Astrocyte (in vitro differentiated cells and primary cell): ENCODE results near the gene ALDH1A2. TPM values are rescaled to one million over a fixed set of nuclear protein-coding genes. Genes with fewer than 3 reads are reported as not detected.
"Not testable (repeated sequence)": the region's sequence is repeated elsewhere in the genome, so short reads cannot be mapped to it uniquely, and the experiment has no call there.

Experiments used
- DNase-seq: peaks from one replicate; pipeline ENCODE4 v3.0.0-alpha.2; 2010; ENCODE audit warnings: low read depth
- FAIRE-seq: peaks from 2 replicates; lab custom pipeline; 2011; peaks lifted over from hg19 to GRCh38; lab: Jason Lieb, UNC
- H2AFZ ChIP-seq: 2 replicates; pipeline ENCODE4 v1.6.0; 2012; ENCODE audit warnings: low read depth, low read length, inconsistent platforms
- H3K27ac ChIP-seq: 2 replicates; pipeline ENCODE4 v1.5.1; 2011; ENCODE audit warnings: low read depth, low read length, inconsistent platforms
- H3K27me3 ChIP-seq: 2 replicates; pipeline ENCODE4 v1.6.0; 2011; ENCODE audit warnings: low read length, inconsistent platforms; ENCODE audit not compliant: insufficient read depth
- H3K36me3 ChIP-seq: 2 replicates; pipeline ENCODE4 v1.5.1; 2011; ENCODE audit warnings: low read length, inconsistent platforms; ENCODE audit not compliant: insufficient read depth
- H3K4me1 ChIP-seq: 2 replicates; pipeline ENCODE4 v1.5.1; 2011; ENCODE audit warnings: low read length, inconsistent platforms; ENCODE audit not compliant: insufficient read depth
- H3K4me2 ChIP-seq: 2 replicates; pipeline ENCODE4 v1.6.0; 2012; ENCODE audit warnings: low read length, inconsistent platforms
- H3K4me3 ChIP-seq: 2 replicates; pipeline ENCODE4 v1.5.1; 2011; ENCODE audit warnings: low read depth, mild to moderate bottlenecking, low read length, inconsistent platforms; ENCODE audit not compliant: insufficient read depth
- H3K79me2 ChIP-seq: 2 replicates; pipeline ENCODE4 v1.6.0; 2012; ENCODE audit warnings: mild to moderate bottlenecking, low read length, inconsistent platforms; ENCODE audit not compliant: insufficient read depth
- H3K9ac ChIP-seq: 2 replicates; pipeline ENCODE4 v1.6.0; 2012; ENCODE audit warnings: mild to moderate bottlenecking, low read length, inconsistent platforms
- H3K9me3 ChIP-seq: 2 replicates; pipeline ENCODE4 v1.5.1; 2012; ENCODE audit warnings: low read depth, mild to moderate bottlenecking, low read length, inconsistent platforms; ENCODE audit not compliant: insufficient read depth
- H4K20me1 ChIP-seq: 2 replicates; pipeline ENCODE4 v1.6.0; 2012; ENCODE audit warnings: low read length, inconsistent platforms; ENCODE audit not compliant: insufficient read depth
- H3K27ac Mint-ChIP-seq: one replicate; pipeline ENCODE4 v1.8.0; 2021; ENCODE audit warnings: mild to moderate bottlenecking, mixed read lengths; ENCODE audit not compliant: unreplicated experiment
- H3K27me3 Mint-ChIP-seq: one replicate; pipeline ENCODE4 v1.8.0; 2021; ENCODE audit warnings: low read depth, mixed read lengths; ENCODE audit not compliant: unreplicated experiment
- H3K36me3 Mint-ChIP-seq: one replicate; pipeline ENCODE4 v1.8.0; 2021; ENCODE audit warnings: low read depth, mixed read lengths; ENCODE audit not compliant: unreplicated experiment
- H3K4me1 Mint-ChIP-seq: one replicate; pipeline ENCODE4 v1.8.0; 2021; ENCODE audit warnings: low read depth, mixed read lengths; ENCODE audit not compliant: unreplicated experiment
- H3K4me3 Mint-ChIP-seq: one replicate; pipeline ENCODE4 v1.8.0; 2021; ENCODE audit warnings: mild to moderate bottlenecking, moderate library complexity, mixed read lengths; ENCODE audit not compliant: unreplicated experiment
- H3K9me3 Mint-ChIP-seq: one replicate; pipeline ENCODE4 v1.8.0; 2021; ENCODE audit warnings: mild to moderate bottlenecking, mixed read lengths; ENCODE audit not compliant: unreplicated experiment
- EZH2 ChIP-seq: IDR thresholded peaks from 2 replicates; pipeline ENCODE4 v1.6.1; 2012; ENCODE audit warnings: mild to moderate bottlenecking, low read length, inconsistent platforms; ENCODE audit not compliant: insufficient read depth
- total RNA-seq: library from RNA; stranded (reverse); gene quantifications from 2 replicates; pipeline ENCODE4 v1.2.1, GENCODE V29; 2021
- TF ChIP-seq, protein P1 (sequence below): IDR thresholded peaks from 2 replicates; pipeline ENCODE4 v1.5.1; 2011; ENCODE audit warnings: low read depth, mild to moderate bottlenecking, inconsistent platforms, low read length, moderate library complexity; ENCODE audit not compliant: insufficient read depth

Gene ALDH1A2
- total RNA-seq, 1 donor from 2014 or later = 0.98 TPM

DNA sequence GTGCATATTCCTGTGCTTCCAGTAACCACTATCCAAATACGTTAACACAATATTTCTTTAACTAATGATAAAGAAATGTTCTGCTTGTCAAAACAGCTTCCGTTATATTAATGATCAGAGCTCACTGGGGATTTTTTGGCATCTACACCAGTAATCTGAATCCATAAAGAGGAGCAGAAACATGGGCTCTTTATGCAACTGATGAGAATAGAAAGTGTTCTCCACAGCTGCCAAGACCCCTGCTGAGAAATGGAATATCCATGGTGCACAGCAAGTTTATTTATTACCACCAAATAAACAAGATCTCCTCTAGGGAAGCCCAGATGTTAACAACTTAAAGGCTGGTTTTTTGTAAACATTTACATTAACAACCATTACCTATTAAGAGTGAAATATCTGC lies 54.5 kb downstream of the ALDH1A2 start:
- H3K4me3 Mint-ChIP-seq = no peak overlapping the region

DNA sequence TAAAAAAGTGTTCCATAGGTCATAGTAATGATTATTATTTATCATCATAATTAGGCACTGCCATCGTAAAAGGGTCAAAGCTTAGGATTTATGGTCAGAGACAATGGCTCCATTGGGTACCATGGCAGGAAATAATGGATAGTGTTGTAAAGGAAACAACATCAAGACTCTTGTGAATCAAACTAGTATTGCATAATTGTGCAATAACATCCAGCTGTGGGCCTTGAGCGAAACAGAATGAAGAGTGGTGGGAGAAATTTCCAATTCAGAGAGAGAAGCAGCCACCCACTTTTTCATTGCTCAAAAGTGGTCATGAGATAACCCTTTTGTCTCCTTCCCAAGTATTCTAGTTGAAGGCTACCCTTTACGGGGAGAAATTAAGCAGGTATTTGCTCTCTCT lies 61.7 kb downstream of the ALDH1A2 start:
- Histone ChIP-seq H3K4me2 (no peak overlapping the region), H3K27me3 (peaks cover 6% of the 10 kb centered on the region), H3K9me3 (no peaks in the 10 kb centered on the region), H3K79me2 (no peaks in the 10 kb centered on the region), H2AFZ (no peak overlapping the region), H3K9ac (no peak overlapping the region), H3K36me3 (no peaks in the 10 kb centered on the region), H4K20me1 (no peaks in the 10 kb centered on the region), H3K4me3 (no peak overlapping the region), H3K4me1 (no peaks in the 10 kb centered on the region), H3K27ac (no peak overlapping the region)
- no peak overlapping the region for H3K4me3 Mint-ChIP-seq
- FAIRE-seq (no peak), DNase-seq (no peak)
- TF ChIP-seq, protein P1, sequence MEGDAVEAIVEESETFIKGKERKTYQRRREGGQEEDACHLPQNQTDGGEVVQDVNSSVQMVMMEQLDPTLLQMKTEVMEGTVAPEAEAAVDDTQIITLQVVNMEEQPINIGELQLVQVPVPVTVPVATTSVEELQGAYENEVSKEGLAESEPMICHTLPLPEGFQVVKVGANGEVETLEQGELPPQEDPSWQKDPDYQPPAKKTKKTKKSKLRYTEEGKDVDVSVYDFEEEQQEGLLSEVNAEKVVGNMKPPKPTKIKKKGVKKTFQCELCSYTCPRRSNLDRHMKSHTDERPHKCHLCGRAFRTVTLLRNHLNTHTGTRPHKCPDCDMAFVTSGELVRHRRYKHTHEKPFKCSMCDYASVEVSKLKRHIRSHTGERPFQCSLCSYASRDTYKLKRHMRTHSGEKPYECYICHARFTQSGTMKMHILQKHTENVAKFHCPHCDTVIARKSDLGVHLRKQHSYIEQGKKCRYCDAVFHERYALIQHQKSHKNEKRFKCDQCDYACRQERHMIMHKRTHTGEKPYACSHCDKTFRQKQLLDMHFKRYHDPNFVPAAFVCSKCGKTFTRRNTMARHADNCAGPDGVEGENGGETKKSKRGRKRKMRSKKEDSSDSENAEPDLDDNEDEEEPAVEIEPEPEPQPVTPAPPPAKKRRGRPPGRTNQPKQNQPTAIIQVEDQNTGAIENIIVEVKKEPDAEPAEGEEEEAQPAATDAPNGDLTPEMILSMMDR = no peak
- no peak overlapping the region for H3K27ac Mint-ChIP-seq
- H3K9me3 Mint-ChIP-seq = peaks cover 3% of the 10 kb centered on the region
- no peaks in the 10 kb centered on the region for H3K4me1 Mint-ChIP-seq
- H3K36me3 Mint-ChIP-seq = no peaks in the 10 kb centered on the region
- peaks cover 3% of the 10 kb centered on the region for H3K27me3 Mint-ChIP-seq

More for the DNA sequence above, 54.5 kb downstream of the ALDH1A2 start:
- TF ChIP-seq, protein P1 = no peak
- no peak for TF ChIP-seq EZH2
- H3K4me3 ChIP-seq = no peak overlapping the region
- H3K27ac ChIP-seq = no peak overlapping the region
- no peaks in the 10 kb centered on the region for H3K79me2 ChIP-seq
- FAIRE-seq (no peak), DNase-seq (no peak)
- H3K27me3 ChIP-seq = peaks cover 15% of the 10 kb centered on the region
- H4K20me1 ChIP-seq = no peaks in the 10 kb centered on the region
- H3K4me1 ChIP-seq = no peaks in the 10 kb centered on the region
- H2AFZ ChIP-seq = no peak overlapping the region
- Mint-ChIP-seq H3K9me3 (no peaks in the 10 kb centered on the region), H3K27me3 (peaks cover 2% of the 10 kb centered on the region), H3K27ac (no peak overlapping the region), H3K4me1 (peaks cover 6% of the 10 kb centered on the region), H3K36me3 (no peaks in the 10 kb centered on the region)
- no peak overlapping the region for H3K9ac ChIP-seq
- H3K9me3 ChIP-seq = no peaks in the 10 kb centered on the region
- H3K36me3 ChIP-seq = no peaks in the 10 kb centered on the region
- H3K4me2 ChIP-seq = no peak overlapping the region

DNA sequence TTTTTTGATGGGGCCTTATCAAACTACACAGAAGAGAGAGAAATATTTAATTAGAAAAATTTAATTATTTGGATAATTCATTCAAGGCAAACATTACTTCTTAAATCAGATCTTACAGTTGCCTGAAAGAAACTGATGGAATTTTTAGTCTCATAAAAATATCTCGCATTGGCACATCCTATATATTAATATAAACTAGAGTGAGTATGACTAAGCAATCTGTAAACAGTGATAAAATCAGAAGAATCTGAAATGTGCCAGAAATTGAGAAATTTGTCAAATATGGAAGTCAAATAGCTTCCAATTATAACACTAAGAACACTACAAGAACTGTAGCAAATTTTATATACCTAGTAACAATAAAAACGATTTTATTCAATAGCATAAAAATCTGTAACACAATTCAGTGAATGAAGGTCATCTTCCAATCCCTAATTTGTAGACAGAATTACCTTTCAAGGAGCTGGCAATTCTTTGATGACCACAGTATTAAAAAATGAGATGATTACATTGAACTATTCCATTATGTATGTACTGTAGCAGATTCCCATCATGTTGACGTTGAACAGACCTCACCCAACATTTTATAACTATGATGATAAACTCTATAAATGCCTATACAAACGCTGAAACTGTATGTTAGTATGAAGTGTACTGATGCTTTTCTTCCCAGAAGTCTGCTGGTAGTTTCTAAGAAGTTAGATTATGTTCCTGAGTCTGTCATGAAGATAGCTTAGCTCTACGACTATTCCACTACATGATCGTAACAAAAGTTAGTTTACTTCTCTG lies 63.0 kb downstream of the ALDH1A2 start:
- no peak for DNase-seq
- no peaks in the 10 kb centered on the region for H3K79me2 ChIP-seq
- no peaks in the 10 kb centered on the region for H3K4me1 Mint-ChIP-seq
- no peak for FAIRE-seq
- H4K20me1 ChIP-seq = no peaks in the 10 kb centered on the region
- H3K4me2 ChIP-seq = no peak overlapping the region
- no peaks in the 10 kb centered on the region for H3K36me3 ChIP-seq
- no peaks in the 10 kb centered on the region for H3K4me1 ChIP-seq
- no peak overlapping the region for H3K9ac ChIP-seq
- H3K9me3 Mint-ChIP-seq = peaks cover 3% of the 10 kb centered on the region
- H3K27ac Mint-ChIP-seq = no peak overlapping the region
- H3K9me3 ChIP-seq = no peaks in the 10 kb centered on the region
- H3K27me3 ChIP-seq = peaks cover 6% of the 10 kb centered on the region
- H3K4me3 ChIP-seq = no peak overlapping the region
- H3K4me3 Mint-ChIP-seq = no peak overlapping the region
- TF ChIP-seq, protein P1 = no peak
- TF ChIP-seq EZH2 = no peak
- peaks cover 3% of the 10 kb centered on the region for H3K27me3 Mint-ChIP-seq
- no peak overlapping the region for H3K27ac ChIP-seq
- H2AFZ ChIP-seq = no peak overlapping the region
- H3K36me3 Mint-ChIP-seq = no peaks in the 10 kb centered on the region

DNA sequence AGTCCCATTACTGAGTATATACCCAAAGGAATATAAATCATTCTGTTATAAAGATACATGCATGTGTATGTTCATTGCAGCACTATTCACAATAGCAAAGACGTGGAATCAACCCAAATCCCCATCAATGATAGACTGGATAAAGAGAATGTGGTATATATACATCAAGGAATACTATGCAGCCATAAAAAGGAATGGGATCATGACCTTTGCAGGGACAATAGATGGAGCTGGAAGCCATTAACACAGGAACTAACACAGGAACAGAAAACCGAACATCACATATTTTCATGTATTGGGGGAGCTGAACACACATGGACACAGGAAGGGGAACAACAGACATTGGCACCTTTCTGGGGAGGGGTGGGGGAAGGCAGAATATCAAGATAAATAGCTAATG lies 65.8 kb downstream of the ALDH1A2 start:
- H3K4me2 ChIP-seq, H3K4me3 ChIP-seq, H3K36me3 Mint-ChIP-seq, H3K4me1 Mint-ChIP-seq, H3K27me3 Mint-ChIP-seq, H3K9me3 ChIP-seq, H3K4me1 ChIP-seq, H3K9ac ChIP-seq, FAIRE-seq, H3K4me3 Mint-ChIP-seq, H4K20me1 ChIP-seq, H2AFZ ChIP-seq, H3K27me3 ChIP-seq, H3K27ac ChIP-seq, H3K9me3 Mint-ChIP-seq, DNase-seq, H3K27ac Mint-ChIP-seq, H3K36me3 ChIP-seq, H3K79me2 ChIP-seq: not testable (repeated sequence)
